Panc1 (cell line): Measurements from ENCODE around the gene DHRSX. TPM values are rescaled to one million over a fixed set of nuclear protein-coding genes. Genes with fewer than 3 reads are reported as not detected.

ENCODE experiments used
- ATAC-seq: fragments of 200-7000 bp; cut with Tn5 transposase; 2 replicates; pipeline ENCODE4 v1.9.1; 2020; ENCODE audit warnings: mild to moderate bottlenecking, moderate library complexity
- BruUV-seq: library from RNA; stranded (reverse); fragments of 400-500 nt; replicated peaks from 2 replicates; lab custom pipeline; 2021; lab: Mats Ljungman, UMichigan
- CTCF ChIA-PET: fragments of 300-600 bp; sonication (Branson Sonifier 250); formaldehyde crosslinking; loops from one replicate; lab custom pipeline; 2022; ENCODE audit warnings: antibody characterized with exemption; lab: Charles Lee
- POLR2A ChIA-PET: fragments of 300-600 bp; sonication (Branson Sonifier 250); formaldehyde crosslinking; loops from one replicate; lab custom pipeline; 2022; ENCODE audit warnings: antibody characterized with exemption; lab: Charles Lee
- DNase-seq: peaks from one replicate; pipeline ENCODE4 v3.0.0-alpha.2; 2010; ENCODE audit warnings: low read depth, low spot score
- H3K27ac ChIP-seq: 2 replicates; pipeline ENCODE4 v1.5.1; 2011; ENCODE audit warnings: mild to moderate bottlenecking, low read length, inconsistent platforms
- H3K27me3 ChIP-seq: fragments of 200-500 bp; sonication (Bioruptor generic); 2 replicates; pipeline ENCODE4 v1.6.0; 2014; ENCODE audit warnings: low read length, inconsistent platforms; ENCODE audit not compliant: control insufficient read depth, insufficient read depth
- H3K36me3 ChIP-seq: fragments of 200-500 bp; sonication (Bioruptor generic); 2 replicates; pipeline ENCODE4 v1.5.1; 2014; ENCODE audit warnings: inconsistent platforms, mild to moderate bottlenecking, low read length, moderate library complexity; ENCODE audit not compliant: control insufficient read depth, insufficient read depth
- H3K4me1 ChIP-seq: 2 replicates; pipeline ENCODE4 v1.5.1; 2011; ENCODE audit warnings: inconsistent platforms, mild to moderate bottlenecking, low read length, moderate library complexity; ENCODE audit not compliant: control insufficient read depth, insufficient read depth
- H3K4me3 ChIP-seq, 2 experiments: 2 replicates each; pipeline ENCODE4 v1.5.1; 2011 to 2012; ENCODE audit warnings: low read depth in 2 of 2, low read length in 2 of 2, mild to moderate bottlenecking in 2 of 2, inconsistent platforms in 1 of 2, moderate library complexity in 1 of 2
- H3K9me3 ChIP-seq: fragments of 200-500 bp; sonication (Bioruptor generic); 2 replicates; pipeline ENCODE4 v1.5.1; 2014; ENCODE audit warnings: low read depth, mild to moderate bottlenecking, inconsistent platforms, low read length, moderate library complexity; ENCODE audit not compliant: control insufficient read depth, insufficient read depth
- CTCF ChIP-seq: fragments of 450-650 bp; IDR thresholded peaks from 2 replicates; pipeline ENCODE4 v1.5.1; 2017; ENCODE audit warnings: mild to moderate bottlenecking
- POLR2AphosphoS5 ChIP-seq: IDR thresholded peaks from 2 replicates; pipeline ENCODE4 v1.6.1; 2012; ENCODE audit warnings: mild to moderate bottlenecking, low read depth, low read length, moderate library complexity
- REST ChIP-seq, 2 experiments: IDR thresholded peaks; 2 replicates each; pipeline ENCODE4 v1.6.1; 2011 to 2012; ENCODE audit warnings: low read depth in 2 of 2, control low read depth in 1 of 2, low read length in 1 of 2, mild to moderate bottlenecking in 1 of 2, moderate library complexity in 1 of 2; ENCODE audit not compliant: insufficient read depth in 1 of 2
- SIN3A ChIP-seq: IDR thresholded peaks from 2 replicates; pipeline ENCODE4 v1.6.1; 2012; ENCODE audit warnings: low read depth, mild to moderate bottlenecking, low read length, moderate library complexity, borderline replicate concordance; ENCODE audit not compliant: insufficient read depth
- TCF7L2 ChIP-seq: IDR thresholded peaks from 2 replicates; pipeline ENCODE4 v1.6.1; 2011; ENCODE audit warnings: mild to moderate bottlenecking, low read depth, low read length, inconsistent platforms
- in situ Hi-C: cut with HindIII; loops from 2 replicates; pipeline ENCODE4 v1.10.0; 2016; ENCODE audit warnings: low sequenced_read_pairs, low pct_unique_long_range_greater_than_20kb
- intact Hi-C: fragments of 100-400 bp; cut with micrococcal nuclease; formaldehyde crosslinking; loops from one replicate; pipeline ENCODE4 v1.10.0; 2022; ENCODE audit not compliant: unreplicated experiment
- total RNA-seq: library from RNA; stranded (reverse); gene quantifications from one replicate; pipeline ENCODE4 v1.2.1, GENCODE V29; 2021; ENCODE audit not compliant: unreplicated experiment

The DHRSX gene
- total RNA-seq, 1 experiment from 2014 or later = 20.1 TPM

DNA sequence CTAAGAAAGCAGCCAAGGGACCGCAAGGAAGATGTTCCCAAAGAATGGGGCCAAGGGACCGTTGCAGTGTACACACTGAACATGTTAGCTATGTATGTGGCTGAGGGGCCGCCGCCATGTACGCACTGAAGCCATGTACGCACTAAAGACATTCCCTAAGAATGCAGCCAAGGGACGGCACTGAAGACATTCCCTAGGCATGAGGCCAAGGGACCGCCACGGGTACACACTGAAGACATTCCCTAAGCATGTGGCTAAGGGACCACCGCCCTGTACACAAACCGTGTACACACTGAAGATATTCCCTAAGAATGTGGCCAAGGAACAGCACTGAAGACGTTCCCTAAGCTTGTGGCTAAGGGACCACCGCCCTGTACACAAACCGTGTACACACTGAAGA is 54.0 kb downstream of the DHRSX start:
- no peaks in the 10 kb centered on the region for H3K9me3 ChIP-seq
- CTCF ChIA-PET = no interaction called here
- no peak for DNase-seq
- no peaks in the 10 kb centered on the region for H3K36me3 ChIP-seq
- no peak overlapping the region for H3K27ac ChIP-seq
- in situ Hi-C loops (no loop called here), intact Hi-C loops (no loop called here)
- POLR2A ChIA-PET = no interaction called here
- H3K4me1 ChIP-seq = no peaks in the 10 kb centered on the region
- TF ChIP-seq POLR2AphosphoS5 (no peak), REST (IDR thresholded peaks at IDR 0.05; ENCODE audit: insufficient read depth in 1 of 2, low read depth in 2 of 2, low read length in 1 of 2) (no peak), SIN3A (no peak), TCF7L2 (no peak), CTCF (no peak)
- H3K4me3 ChIP-seq = no peak overlapping the region
- no peak for ATAC-seq
- H3K27me3 ChIP-seq = no peaks in the 10 kb centered on the region
- no TSS peak for BruUV-seq

- no peak for ATAC-seq
- H3K9me3 ChIP-seq = no peaks in the 10 kb centered on the region
- no peak overlapping the region for H3K27ac ChIP-seq
- ChIA-PET POLR2A (no interaction called here), CTCF (no interaction called here)
- TF ChIP-seq REST (IDR thresholded peaks at IDR 0.05; ENCODE audit: insufficient read depth in 1 of 2, low read depth in 2 of 2, low read length in 1 of 2) (no peak), CTCF (no peak), TCF7L2 (no peak), POLR2AphosphoS5 (no peak), SIN3A (no peak)
- H3K36me3 ChIP-seq = no peaks in the 10 kb centered on the region
- H3K27me3 ChIP-seq = no peaks in the 10 kb centered on the region
- intact Hi-C loops (no loop called here), in situ Hi-C loops (no loop called here)
- H3K4me3 ChIP-seq = no peak overlapping the region
- DNase-seq = no peak
- no peaks in the 10 kb centered on the region for H3K4me1 ChIP-seq
- no TSS peak for BruUV-seq
Measured at GRCh38 chrX:2445662-2446623, 54.8 kb downstream of the DHRSX start.
